ENCODE results near the gene FGF21.
A peak's percentile ranks its signal among the peaks of the same experiment; 100 is the strongest.

FGF21 gene

GRCh38 chr19:48728911-48729664, 26.2 kb upstream of the FGF21 start:
- no peak for DNase-seq (ENCODE audit: low spot score)

- no peak for DNase-seq (ENCODE audit: low spot score)
Measured at GRCh38 chr19:48731452-48731851, 23.9 kb upstream of the FGF21 start.

- no peak for DNase-seq (ENCODE audit: low spot score)
Measured at GRCh38 chr19:48734625-48735024, 20.7 kb upstream of the FGF21 start.

GRCh38 chr19:48735031-48735615, 20.2 kb upstream of the FGF21 start:
- DNase-seq (ENCODE audit: low spot score) = peak; percentile 77

GRCh38 chr19:48737360-48737998, 17.8 kb upstream of the FGF21 start:
- peak; percentile 58 for DNase-seq (ENCODE audit: low spot score)

GRCh38 chr19:48738557-48739403, 16.5 kb upstream of the FGF21 start:
- DNase-seq (ENCODE audit: low spot score) = peak; percentile 99

GRCh38 chr19:48739404-48740163, 15.7 kb upstream of the FGF21 start:
- DNase-seq (ENCODE audit: low spot score) = no peak

GRCh38 chr19:48740164-48740972, 15.0 kb upstream of the FGF21 start, which contains the start of gene RASIP1:
Gene RASIP1 (minus strand): TSS chr19:48740610. CDS start chr19:48740282, 328 bp downstream.
- no peak for DNase-seq (ENCODE audit: low spot score)

- DNase-seq (ENCODE audit: low spot score) = peak; percentile 58
Measured at GRCh38 chr19:48741129-48741999, 14.0 kb upstream of the FGF21 start.

GRCh38 chr19:48742096-48742495, 13.2 kb upstream of the FGF21 start:
- no peak for DNase-seq (ENCODE audit: low spot score)

- DNase-seq (ENCODE audit: low spot score) = peak; percentile 79
Measured at GRCh38 chr19:48745208-48745995, 9.9 kb upstream of the FGF21 start.

GRCh38 chr19:48746110-48746509, 9.2 kb upstream of the FGF21 start:
- DNase-seq (ENCODE audit: low spot score) = no peak

GRCh38 chr19:48746738-48747575, 8.4 kb upstream of the FGF21 start, which contains the start of gene IZUMO1:
Gene IZUMO1 (minus strand): TSS chr19:48746909. CDS start chr19:48745859, 1,050 bp downstream.
- peak; percentile 87 for DNase-seq (ENCODE audit: low spot score)

GRCh38 chr19:48749571-48750198, 5.6 kb upstream of the FGF21 start:
- DNase-seq (ENCODE audit: low spot score) = no peak

- DNase-seq (ENCODE audit: low spot score) = no peak
Measured at GRCh38 chr19:48750351-48750750, 5.0 kb upstream of the FGF21 start.

- no peak for DNase-seq (ENCODE audit: low spot score)
Measured at GRCh38 chr19:48750771-48751504, 4.4 kb upstream of the FGF21 start.

Measured in D341Med (cell line).